ENCODE data around the gene HOXB2. TPM values are rescaled to one million over a fixed set of nuclear protein-coding genes. Genes with fewer than 3 reads are reported as not detected.

The HOXB2 gene
- total RNA-seq, 1 experiment from 2014 or later, result not detected

- no peak overlapping the region for H3K27ac ChIP-seq (ENCODE audit: insufficient read length, low read depth, low read length)
- H3K27me3 ChIP-seq (ENCODE audit: insufficient read depth, low read length), result peaks cover 61% of the 10 kb centered on the region
- no peaks in the 10 kb centered on the region for H3K79me1 ChIP-seq (ENCODE audit: insufficient read depth, low read depth, low read length, poor library complexity, severe bottlenecking)
- H4K91ac ChIP-seq (ENCODE audit: insufficient read length, low read depth, low read length), result no peak overlapping the region
- H3K23me2 ChIP-seq (ENCODE audit: insufficient read length, low read depth, low read length, poor library complexity, severe bottlenecking), result peaks cover 6% of the 10 kb centered on the region
- DNase-seq, result no peak
- H3K4me2 ChIP-seq (ENCODE audit: insufficient read depth, insufficient read length, low read length), result peak overlapping the region; percentile 89
- H3K4me1 ChIP-seq (ENCODE audit: insufficient read depth, low read length), result no peaks in the 10 kb centered on the region
- H3K9me3 ChIP-seq (ENCODE audit: control insufficient read depth, low read depth, low read length), result no peaks in the 10 kb centered on the region
- H3K79me2 ChIP-seq (ENCODE audit: insufficient read depth, low read length), result no peaks in the 10 kb centered on the region
- no peak overlapping the region for H4K5ac ChIP-seq (ENCODE audit: insufficient read length, low read depth, low read length)
- no peak overlapping the region for H3K18ac ChIP-seq (ENCODE audit: insufficient read length, low read depth, low read length)
- no peaks in the 10 kb centered on the region; a peak in 1 of 7 replicates for H3K36me3 Mint-ChIP-seq (ENCODE audit: insufficient read depth in 1 of 3, low read depth in 3 of 3)
- H2BK120ac ChIP-seq (ENCODE audit: low read depth, low read length, poor library complexity, severe bottlenecking), result no peak overlapping the region
- no peak overlapping the region; a peak in 1 of 7 replicates for H3K27ac Mint-ChIP-seq
- no peak overlapping the region for H3K23ac ChIP-seq (ENCODE audit: insufficient read length, low read depth, low read length)
- H3K4ac ChIP-seq (ENCODE audit: low read depth, low read length), result no peak overlapping the region
- peaks cover 0 to 14% of the 10 kb centered on the region in 2 experiments; a peak in 2 of 5 replicates for H3K9me3 Mint-ChIP-seq
- H3K56ac ChIP-seq (ENCODE audit: insufficient read length, low read depth, low read length), result no peak overlapping the region
- TF ChIP-seq CTCF (conservative IDR thresholded peaks at IDR 0.05), result no peak
- WGBS (ENCODE audit: extremely low coverage, insufficient read length, low lambda C conversion rate), result no CpG with 5 or more reads among the region's 12 CpGs
- H2BK20ac ChIP-seq (ENCODE audit: low read depth, low read length, poor library complexity, severe bottlenecking), result no peak overlapping the region
- H2BK12ac ChIP-seq (ENCODE audit: insufficient read length, low read depth, low read length), result no peak overlapping the region
- H4K20me1 ChIP-seq (ENCODE audit: control insufficient read depth, insufficient read depth, insufficient read length), result no peaks in the 10 kb centered on the region
- H2BK15ac ChIP-seq (ENCODE audit: low read depth, low read length), result no peak overlapping the region
- no peak overlapping the region for H3K9ac ChIP-seq (ENCODE audit: extremely low read depth, insufficient read length, low read length)
- H2AK5ac ChIP-seq (ENCODE audit: insufficient read length, low read length), result no peak overlapping the region
- peak overlapping the region; percentile 56 to 78 for H3K4me3 Mint-ChIP-seq
- H4K8ac ChIP-seq (replicated peaks; ENCODE audit: insufficient read length, low read depth, low read length), result no peak overlapping the region
- H3K14ac ChIP-seq (ENCODE audit: insufficient read depth, low read length), result no peak overlapping the region; the same call in 1 of the 2 replicates
- no peak overlapping the region for H2AFZ ChIP-seq (ENCODE audit: low read length)
- peaks cover 17 to 38% of the 10 kb centered on the region in 2 experiments for H3K4me1 Mint-ChIP-seq
- peaks cover 98% of the 10 kb centered on the region for H3K27me3 Mint-ChIP-seq (ENCODE audit: low read depth)
- no peak overlapping the region for H3T11ph ChIP-seq (ENCODE audit: low read length)
- H2BK5ac ChIP-seq (ENCODE audit: insufficient read length, low read length), result no peak overlapping the region
Observed at GRCh38 chr17:48541036-48541576, 3.8 kb downstream of the HOXB2 start.
